Upper lobe of right lung (tissue), 1 donor: ENCODE measurements around the gene SERPINB2. TPM values are rescaled to one million over a fixed set of nuclear protein-coding genes. Genes with fewer than 3 reads are reported as not detected.
"Not testable (repeated sequence)": the region's sequence is repeated elsewhere in the genome, so short reads cannot be mapped to it uniquely, and the experiment has no call there.

Experiments used
- ATAC-seq: fragments of 200-7000 bp; cut with Tn5 transposase; one replicate; pipeline ENCODE4 v1.9.1; 2020; ENCODE audit warnings: mild to moderate bottlenecking, moderate library complexity
- DNase-seq: peaks from one replicate; pipeline ENCODE4 v3.0.0-alpha.2; 2020
- H3K27ac ChIP-seq: fragments of 200-600 bp; one replicate; pipeline ENCODE4 v1.8.0; 2022
- H3K27me3 ChIP-seq: fragments of 200-600 bp; one replicate; pipeline ENCODE4 v1.8.0; 2022; ENCODE audit warnings: mild to moderate bottlenecking
- H3K36me3 ChIP-seq: fragments of 200-600 bp; one replicate; pipeline ENCODE4 v1.8.0; 2022
- H3K4me1 ChIP-seq: fragments of 200-600 bp; one replicate; pipeline ENCODE4 v1.8.0; 2022
- H3K4me3 ChIP-seq: fragments of 200-600 bp; one replicate; pipeline ENCODE4 v1.8.0; 2022; ENCODE audit warnings: mild to moderate bottlenecking
- H3K9me3 ChIP-seq: fragments of 200-600 bp; one replicate; pipeline ENCODE4 v1.8.0; 2022
- CTCF ChIP-seq: fragments of 200-600 bp; IDR thresholded peaks from one replicate; pipeline ENCODE4 v1.8.0; 2022; ENCODE audit warnings: antibody characterized with exemption
- intact Hi-C: fragments of 100-400 bp; cut with DNase I; formaldehyde crosslinking; loops from one replicate; pipeline ENCODE4 v1.11.0; 2022
- total RNA-seq: library from RNA; stranded (reverse); fragmentation: NEBNext Ultra II Directional; extraction: Animal tissue kit (Norgen Biotek cat#: 25700); gene quantifications from one replicate; pipeline ENCODE4 v1.2.1, GENCODE V29; 2021
- donor health status: DM: no; HTN: yes; CAD: no; lungs with severe emphysema.

SERPINB2 gene
- total RNA-seq, 1 donor from 2014 or later = 0.38 TPM

- intact Hi-C loops = no loop called here
- H3K4me3 ChIP-seq = peak overlapping the region; percentile 47
- ATAC-seq = peak; percentile 100
These were observed 48.8 kb downstream of the SERPINB2 start for GRCh38 chr18:63936156-63936931.

GRCh38 chr18:63936932-63937393 is 49.5 kb downstream of the SERPINB2 start:
- Histone ChIP-seq H3K9me3 (no peaks in the 10 kb centered on the region), H3K27ac (no peak overlapping the region), H3K4me3 (peak overlapping the region; percentile 47), H3K27me3 (peaks cover 7% of the 10 kb centered on the region), H3K36me3 (no peaks in the 10 kb centered on the region), H3K4me1 (peaks cover 11% of the 10 kb centered on the region)
- DNase-seq (no peak), ATAC-seq (no peak)
- TF ChIP-seq CTCF = no peak
- intact Hi-C loops = no loop called here

More at GRCh38 chr18:63936156-63936931, 48.8 kb downstream of the SERPINB2 start:
- Histone ChIP-seq H3K36me3 (no peaks in the 10 kb centered on the region), H3K4me1 (peaks cover 11% of the 10 kb centered on the region), H3K27ac (no peak overlapping the region), H3K9me3 (no peaks in the 10 kb centered on the region), H3K27me3 (peaks cover 7% of the 10 kb centered on the region)
- peak; percentile 92 for DNase-seq
- TF ChIP-seq CTCF = peak; percentile 68

GRCh38 chr18:63940008-63940407 is 52.5 kb downstream of the SERPINB2 start:
- intact Hi-C loops = no loop called here
- TF ChIP-seq CTCF = no peak
- peaks cover 11% of the 10 kb centered on the region for H3K4me1 ChIP-seq
- H3K4me3 ChIP-seq = no peak overlapping the region
- no peaks in the 10 kb centered on the region for H3K36me3 ChIP-seq
- H3K27ac ChIP-seq = no peak overlapping the region
- H3K9me3 ChIP-seq = no peaks in the 10 kb centered on the region
- no peak for ATAC-seq
- H3K27me3 ChIP-seq = peaks cover 7% of the 10 kb centered on the region
- DNase-seq = no peak

- peaks cover 11% of the 10 kb centered on the region for H3K4me1 ChIP-seq
- ATAC-seq, intact Hi-C loops, H3K27me3 ChIP-seq, H3K4me3 ChIP-seq, H3K36me3 ChIP-seq, H3K9me3 ChIP-seq, DNase-seq, H3K27ac ChIP-seq: not testable (repeated sequence)
These were observed 53.1 kb downstream of the SERPINB2 start for GRCh38 chr18:63940543-63941050.

GRCh38 chr18:63947051-63947790 is 59.7 kb downstream of the SERPINB2 start:
- ATAC-seq (no peak), DNase-seq (no peak)
- intact Hi-C loops = no loop called here
- Histone ChIP-seq H3K27ac (no peak overlapping the region), H3K9me3 (no peaks in the 10 kb centered on the region), H3K27me3 (peaks cover 7% of the 10 kb centered on the region), H3K4me3 (no peak overlapping the region), H3K4me1 (no peaks in the 10 kb centered on the region), H3K36me3 (no peaks in the 10 kb centered on the region)
- TF ChIP-seq CTCF = no peak
